ENCODE measurements around the gene ELF1.

Gene ELF1

GRCh38 chr13:41006978-41007743 is 12.0 kb downstream of the ELF1 start:
- DNase-seq (ENCODE audit: low read depth in 2 of 2): no peak

DNA sequence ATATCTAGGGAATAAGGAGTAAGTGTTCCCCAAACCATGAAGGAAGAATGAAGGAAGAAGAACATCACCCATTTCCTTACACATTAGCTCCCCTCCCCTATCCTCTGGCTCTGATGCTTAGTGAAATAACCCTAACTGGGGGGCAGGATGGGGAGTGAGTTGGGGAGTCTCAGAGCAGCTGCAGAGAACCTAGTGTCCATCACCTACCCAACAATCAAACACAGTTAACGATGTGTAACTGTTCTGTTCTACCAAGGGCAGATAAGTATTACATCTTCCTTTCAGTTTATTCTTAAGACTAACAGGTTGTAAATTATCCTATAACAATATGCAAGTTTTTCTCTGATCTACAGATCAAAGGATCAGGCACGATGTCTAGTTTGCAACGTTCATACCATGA is 12.8 kb downstream of the ELF1 start:
- DNase-seq (ENCODE audit: low read depth in 2 of 2): no peak

DNA sequence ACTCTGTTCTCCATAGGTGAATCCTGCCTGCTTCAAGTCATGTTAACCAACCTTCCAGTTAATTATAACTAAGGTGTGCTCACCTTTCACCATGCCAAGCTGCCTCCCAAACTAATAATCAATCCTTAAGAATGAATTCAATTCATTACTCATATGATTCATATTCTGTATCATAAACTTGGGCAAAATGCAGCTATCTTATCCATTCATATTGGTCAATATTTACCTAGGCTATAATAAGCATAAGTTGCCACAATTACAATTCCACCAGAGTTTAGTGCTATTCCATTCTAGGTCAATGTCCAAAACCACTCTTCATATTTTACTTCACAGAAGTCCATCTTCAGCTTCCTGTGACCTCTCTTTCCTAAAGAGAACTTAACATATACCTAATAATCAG is 13.4 kb downstream of the ELF1 start:
- no peak for DNase-seq (ENCODE audit: low read depth in 2 of 2)

GRCh38 chr13:41004875-41005693 is 14.0 kb downstream of the ELF1 start:
- DNase-seq (ENCODE audit: low read depth in 2 of 2): no peak

- no peak for DNase-seq (ENCODE audit: low read depth in 2 of 2)
Observed at GRCh38 chr13:41002606-41003005, 16.5 kb downstream of the ELF1 start.

GRCh38 chr13:41001695-41002094 is 17.4 kb downstream of the ELF1 start:
- DNase-seq (ENCODE audit: low read depth in 2 of 2): no peak

- no peak for DNase-seq (ENCODE audit: low read depth in 2 of 2)
Observed at GRCh38 chr13:40999416-40999815, 19.7 kb downstream of the ELF1 start.

- DNase-seq (ENCODE audit: low read depth in 2 of 2): no peak
Observed at GRCh38 chr13:40996426-40997092, 22.6 kb downstream of the ELF1 start.

DNA sequence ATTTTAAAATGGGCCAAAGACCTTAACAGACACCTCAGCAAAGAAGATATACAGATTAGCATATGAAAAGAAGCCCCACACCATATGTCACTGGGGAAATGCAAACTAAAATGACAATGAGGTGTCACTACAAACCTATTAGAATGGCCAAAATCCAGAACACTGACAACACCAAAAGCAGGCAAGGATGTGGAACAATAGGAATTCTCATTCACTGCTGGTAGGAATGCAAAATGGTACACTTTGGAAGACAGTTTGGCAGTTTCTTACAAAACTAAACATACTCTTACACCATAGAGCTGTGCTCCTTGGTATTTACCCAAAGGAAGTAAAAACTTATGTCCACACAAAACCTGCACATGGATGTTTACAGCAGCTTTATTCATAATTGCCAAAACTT is 23.1 kb downstream of the ELF1 start:
- no peak for DNase-seq (ENCODE audit: low read depth in 2 of 2)

DNA sequence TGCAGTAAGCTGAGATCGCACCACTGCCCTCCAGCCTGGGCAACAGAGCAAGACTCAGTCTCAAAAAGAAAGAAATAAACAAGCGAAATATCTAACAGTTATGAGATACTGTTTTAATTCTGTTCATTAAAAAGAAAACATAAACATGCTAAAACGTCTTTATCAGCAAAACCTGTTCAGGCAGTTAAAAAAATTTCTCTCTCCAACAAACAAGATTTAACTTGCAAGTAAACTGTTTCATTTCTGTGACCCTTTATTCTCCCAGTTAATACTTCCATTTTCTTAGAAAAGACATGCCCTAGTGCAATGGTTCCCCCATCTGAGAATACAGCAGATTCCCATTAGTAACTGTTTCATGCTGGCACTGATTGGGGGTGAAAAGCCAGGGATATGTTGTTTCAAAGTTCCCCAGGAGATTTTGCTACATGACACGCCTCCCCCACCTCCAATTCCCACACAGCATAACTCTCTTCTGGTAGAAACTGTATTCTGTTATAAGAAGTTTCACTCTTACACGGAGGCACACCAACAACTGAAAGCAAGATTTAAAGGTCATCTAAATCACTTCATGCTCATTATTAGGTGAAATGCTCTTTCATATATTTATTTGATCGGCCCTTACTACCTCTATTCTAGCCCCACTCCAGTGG is 24.4 kb downstream of the ELF1 start:
- no peak for DNase-seq (ENCODE audit: low read depth in 2 of 2)

- DNase-seq (ENCODE audit: low read depth in 2 of 2): no peak
Observed at GRCh38 chr13:40993987-40994386, 25.1 kb downstream of the ELF1 start.

DNA sequence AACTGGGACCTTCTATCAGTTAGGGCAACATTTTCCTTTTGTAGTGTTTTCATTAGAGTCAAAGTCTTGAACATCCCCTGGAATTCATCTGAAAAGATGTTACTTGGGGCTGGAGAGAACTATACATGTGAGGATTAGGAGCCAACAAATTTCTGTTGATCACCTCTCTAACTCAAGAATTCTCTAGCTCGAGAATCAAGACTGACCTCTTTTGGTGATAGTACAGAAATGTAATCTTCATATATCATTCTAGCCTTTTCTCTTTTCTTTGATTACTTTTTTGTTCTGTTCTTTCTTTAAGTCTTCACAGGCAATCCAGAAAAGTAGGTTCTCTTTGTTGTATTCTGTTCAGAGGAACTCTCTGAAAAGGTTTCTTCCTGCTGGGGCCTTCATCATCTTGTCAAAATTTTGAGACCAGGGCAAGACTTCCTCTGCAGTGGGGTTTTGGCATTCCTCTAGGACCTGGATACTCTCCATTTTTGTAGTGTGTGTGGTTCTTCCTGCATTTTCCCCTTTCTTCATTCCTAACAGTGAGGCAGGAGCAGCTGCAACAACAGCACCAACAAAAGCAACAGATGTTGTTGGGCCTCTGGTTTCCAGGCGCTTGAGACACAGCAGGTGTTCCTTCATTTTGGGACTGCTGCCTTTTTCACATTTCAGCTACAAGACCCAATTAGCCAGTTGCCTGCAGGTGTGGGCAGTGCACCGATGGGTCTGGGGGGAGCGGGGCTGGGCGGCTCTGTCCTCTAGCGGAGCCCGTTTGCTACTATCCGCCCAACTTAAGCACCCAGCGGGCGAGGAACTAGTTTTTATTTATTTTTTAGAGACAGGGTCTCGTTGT is 26.2 kb downstream of the ELF1 start:
- no peak for DNase-seq (ENCODE audit: low read depth in 2 of 2)

- DNase-seq (ENCODE audit: low read depth in 2 of 2): no peak
Observed at GRCh38 chr13:40987606-40988280, 31.4 kb downstream of the ELF1 start.

DNA sequence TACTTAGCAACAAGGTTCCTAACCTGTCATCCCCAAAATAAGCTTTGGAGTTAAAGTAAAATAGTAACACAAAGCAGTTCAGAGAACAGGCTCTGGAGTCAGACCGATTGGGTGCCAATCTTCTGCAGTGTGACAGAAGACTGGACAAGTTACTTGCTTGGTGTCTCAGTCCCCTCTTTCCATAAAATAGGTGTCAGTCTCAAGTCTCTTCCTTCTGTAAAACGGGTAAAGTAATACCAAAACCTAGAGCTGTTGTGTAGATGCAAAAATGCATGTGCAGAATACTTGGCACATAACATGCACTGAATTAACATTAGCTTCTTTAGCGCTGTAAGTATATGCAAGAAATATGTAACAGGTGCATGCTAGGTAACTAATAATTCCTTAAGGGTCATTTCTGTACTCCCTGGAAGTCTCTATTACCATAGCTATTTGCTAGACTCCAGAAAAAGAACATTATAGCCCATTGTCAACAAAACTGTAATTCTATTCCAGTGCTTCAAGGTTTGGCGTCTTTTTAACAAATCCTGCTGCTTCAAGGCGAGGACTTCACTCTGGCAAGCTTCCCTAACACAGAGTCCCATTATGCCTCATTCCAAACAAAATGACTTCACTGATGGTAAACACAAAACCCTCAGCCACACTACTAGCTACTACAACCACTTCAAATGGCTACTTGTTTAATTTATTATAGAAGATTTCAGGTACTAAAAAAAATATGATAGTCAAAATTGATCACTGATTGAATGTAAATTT is 32.8 kb downstream of the ELF1 start:
- no peak for DNase-seq (ENCODE audit: low read depth in 2 of 2)

DNA sequence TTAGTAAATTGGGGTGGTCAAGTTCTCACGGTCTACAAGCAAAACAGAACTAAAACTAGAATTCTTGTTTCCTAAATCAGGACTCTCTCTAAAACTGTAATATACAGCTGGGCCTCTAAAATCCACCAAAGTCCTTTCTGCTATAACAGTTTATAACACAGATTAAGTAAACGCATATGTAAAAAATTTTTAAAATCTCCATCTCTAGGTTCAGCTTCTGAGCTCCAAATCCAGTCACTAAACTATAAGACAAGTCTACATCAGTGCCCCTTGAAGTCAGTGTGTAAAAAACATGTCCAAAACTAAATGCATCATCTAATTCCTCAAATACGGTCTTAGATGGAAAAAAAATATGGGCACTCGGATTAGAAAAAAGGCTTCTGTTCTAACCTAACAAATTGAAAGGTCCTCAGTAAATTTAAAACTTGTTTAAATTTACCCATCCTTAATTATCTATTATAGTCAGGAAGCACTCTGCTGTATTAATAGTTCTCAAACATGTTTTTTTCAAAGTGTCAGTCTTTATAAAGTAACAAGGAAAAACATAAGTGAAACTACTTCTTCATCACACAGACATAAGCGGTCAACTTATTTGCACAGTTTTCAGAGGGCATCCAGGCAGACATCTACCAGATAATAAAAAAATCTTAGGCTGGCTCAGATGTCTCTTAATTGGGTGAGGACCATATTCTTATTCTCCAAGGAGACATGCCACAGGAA is 33.6 kb downstream of the ELF1 start:
- no peak for DNase-seq (ENCODE audit: low read depth in 2 of 2)

- DNase-seq (ENCODE audit: low read depth in 2 of 2): no peak
Observed at GRCh38 chr13:40984668-40985366, 34.3 kb downstream of the ELF1 start.

DNA sequence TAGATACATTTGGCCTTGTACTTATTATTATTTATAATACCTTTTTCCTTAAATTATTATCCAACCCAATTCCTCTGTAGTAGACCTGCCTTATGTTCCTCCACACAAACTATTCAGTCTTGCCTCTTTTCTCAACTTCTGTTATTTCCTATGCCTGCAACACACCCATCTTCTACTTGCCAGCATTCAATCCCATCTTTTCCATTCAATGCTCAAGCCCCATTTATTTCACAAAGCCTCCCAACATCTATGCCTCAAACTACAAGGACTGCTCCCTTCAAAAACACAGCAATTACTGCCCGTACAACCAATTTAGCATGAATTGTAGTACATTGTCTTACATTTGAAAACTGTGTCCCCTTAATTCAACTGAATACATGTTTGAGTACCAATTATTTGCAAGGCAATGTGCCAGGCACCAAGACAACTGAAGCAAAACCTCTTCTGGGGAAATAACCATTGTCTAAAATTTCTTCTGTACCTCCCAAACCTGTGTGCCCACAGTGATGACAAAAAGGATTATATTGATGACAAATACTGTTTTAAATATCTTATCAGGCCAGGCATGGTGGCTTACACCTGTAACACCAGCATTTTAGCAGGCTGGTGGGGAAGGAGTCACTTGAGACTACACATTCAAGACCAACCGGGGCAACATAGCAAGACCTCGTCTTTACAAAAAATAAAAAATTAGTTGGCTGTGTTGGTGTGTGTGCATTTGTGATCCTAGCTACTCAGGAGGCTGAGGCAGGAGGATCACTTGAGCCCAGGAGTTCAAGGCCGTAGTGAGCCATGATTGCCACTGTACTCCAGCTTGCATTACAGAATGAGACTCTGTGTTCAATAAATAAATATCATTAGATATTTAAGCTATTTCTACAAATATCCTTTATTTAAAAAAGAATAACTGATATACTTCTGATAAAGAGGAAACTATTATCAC is 35.1 kb downstream of the ELF1 start:
- DNase-seq (ENCODE audit: low read depth in 2 of 2): no peak

All from stimulated activated CD8-positive, alpha-beta memory T cell treated with anti-CD3 and anti-CD28 coated beads, Interleukin-15, amount 100 ng/mL, for 4 hours (primary cell).